ENCODE results near the gene AOX1.
"Not testable (repeated sequence)": the region's sequence is repeated elsewhere in the genome, so short reads cannot be mapped to it uniquely, and the experiment has no call there.

Gene AOX1

GRCh38 chr2:200585730-200586643 lies at the start of gene AOX1:
TSS of gene AOX1 (plus strand) at chr2:200586014. CDS start at chr2:200586109, 95 bp downstream.
- DNase-seq, result no peak

- no peak for DNase-seq
Measured at GRCh38 chr2:200538139-200538538, 47.7 kb upstream of the AOX1 start.

- no peak for DNase-seq
Measured at GRCh38 chr2:200540793-200541192, 45.0 kb upstream of the AOX1 start.

- DNase-seq, result not testable (repeated sequence)
Measured at GRCh38 chr2:200566596-200566995, 19.2 kb upstream of the AOX1 start.

GRCh38 chr2:200567932-200568331 lies 17.9 kb upstream of the AOX1 start:
- DNase-seq, result no peak

- DNase-seq, result no peak
Measured at GRCh38 chr2:200575957-200576356, 9.9 kb upstream of the AOX1 start.

GRCh38 chr2:200577027-200577426 lies 8.8 kb upstream of the AOX1 start:
- no peak for DNase-seq

GRCh38 chr2:200578778-200579177 lies 7.0 kb upstream of the AOX1 start:
- no peak for DNase-seq

- no peak for DNase-seq
Measured at GRCh38 chr2:200584639-200585038, 1.2 kb upstream of the AOX1 start.

GRCh38 chr2:200585340-200585729 lies 479 bp upstream of the AOX1 start:
- no peak for DNase-seq

GRCh38 chr2:200586644-200586975 lies 796 bp downstream of the AOX1 start:
- no peak for DNase-seq

- DNase-seq, result no peak
Measured at GRCh38 chr2:200587007-200587616, 1.3 kb downstream of the AOX1 start.

GRCh38 chr2:200588076-200588678 lies 2.4 kb downstream of the AOX1 start:
- DNase-seq, result no peak

GRCh38 chr2:200590090-200590489 lies 4.3 kb downstream of the AOX1 start:
- no peak for DNase-seq

GRCh38 chr2:200591308-200591707 lies 5.5 kb downstream of the AOX1 start:
- no peak for DNase-seq

- DNase-seq, result no peak
Measured at GRCh38 chr2:200592406-200593075, 6.7 kb downstream of the AOX1 start.

- DNase-seq, result no peak
Measured at GRCh38 chr2:200593905-200594304, 8.1 kb downstream of the AOX1 start.

GRCh38 chr2:200595913-200596312 lies 10.1 kb downstream of the AOX1 start:
- no peak for DNase-seq

- DNase-seq, result no peak
Measured at GRCh38 chr2:200596774-200597570, 11.2 kb downstream of the AOX1 start.

GRCh38 chr2:200599206-200599605 lies 13.4 kb downstream of the AOX1 start:
- DNase-seq, result no peak

- no peak for DNase-seq
Measured at GRCh38 chr2:200600549-200601225, 14.9 kb downstream of the AOX1 start.

- no peak for DNase-seq
Measured at GRCh38 chr2:200602584-200602983, 16.8 kb downstream of the AOX1 start.
